Left colon (tissue), 2 donors: ENCODE data around the gene RTL1. TPM values are rescaled to one million over a fixed set of nuclear protein-coding genes. Genes with fewer than 3 reads are reported as not detected.

Source experiments
- ATAC-seq: fragments of 200-7000 bp; cut with Tn5 transposase; one replicate; pipeline ENCODE4 v1.9.1; 2020; ENCODE audit warnings: mild to moderate bottlenecking, moderate library complexity
- DNase-seq, 2 donors: peaks; one replicate each; pipeline ENCODE4 v3.0.0-alpha.2; 2020
- intact Hi-C, 2 donors: fragments of 100-400 bp; cut with DNase I in 1 of 2; cut with micrococcal nuclease in 1 of 2; formaldehyde crosslinking; loops; one replicate each; pipeline versions ENCODE4 v1.11.2 to v1.14.0; 2022; cut with DNase I, micrococcal nuclease
- long read RNA-seq: library from polyadenylated mRNA; unstranded; transcript quantifications from one replicate; pipeline ENCODE4 v2.0.0, GENCODE V29; 2021
- total RNA-seq, 2 donors: library from RNA; stranded (reverse); fragmentation: NEBNext Ultra II Directional; extraction: Animal tissue kit (Norgen Biotek cat#: 25700); gene quantifications; one replicate each; pipeline ENCODE4 v1.2.1, GENCODE V29; 2021
- donor health status: DM: no; HTN: no; CAD: no.
- donor health status: DM: yes; HTN: yes; CAD: no.

The RTL1 gene
- total RNA-seq, result not detected
- long read RNA-seq, result 0 reads

- DNase-seq, result no peak
These were observed at the start of gene RTL1 for GRCh38 chr14:100903672-100904185. TSS of gene RTL1 (minus strand) at chr14:100903722. CDS start at chr14:100884788, 18,934 bp downstream.

GRCh38 chr14:100950024-100950423 is 46.5 kb upstream of the RTL1 start:
- ATAC-seq, result no peak
- no peak for DNase-seq
- intact Hi-C loops, result no loop called here

More at GRCh38 chr14:100903672-100904185, at the start of gene RTL1:
- intact Hi-C loops, result no loop called here
- ATAC-seq, result no peak

DNA sequence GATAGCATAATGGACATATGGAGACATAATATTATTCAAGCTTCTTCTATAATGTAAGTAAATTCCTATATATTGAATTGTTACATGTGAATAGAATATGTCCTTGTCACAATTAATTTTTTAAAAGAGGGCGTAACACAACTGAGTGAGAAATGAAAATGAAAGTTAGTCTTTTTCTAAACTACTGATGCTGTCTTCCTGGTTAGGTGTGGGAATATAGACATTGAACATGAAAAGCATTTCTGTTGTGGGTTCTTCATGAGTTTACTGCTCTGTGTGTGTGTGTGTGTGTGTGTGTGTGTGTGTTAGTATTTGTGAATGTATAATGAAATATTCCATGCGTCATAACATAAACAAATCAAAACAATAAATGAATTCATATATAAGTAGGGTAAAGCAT is 40.5 kb upstream of the RTL1 start:
- DNase-seq, result no peak
- ATAC-seq, result no peak
- intact Hi-C loops, result no loop called here

DNA sequence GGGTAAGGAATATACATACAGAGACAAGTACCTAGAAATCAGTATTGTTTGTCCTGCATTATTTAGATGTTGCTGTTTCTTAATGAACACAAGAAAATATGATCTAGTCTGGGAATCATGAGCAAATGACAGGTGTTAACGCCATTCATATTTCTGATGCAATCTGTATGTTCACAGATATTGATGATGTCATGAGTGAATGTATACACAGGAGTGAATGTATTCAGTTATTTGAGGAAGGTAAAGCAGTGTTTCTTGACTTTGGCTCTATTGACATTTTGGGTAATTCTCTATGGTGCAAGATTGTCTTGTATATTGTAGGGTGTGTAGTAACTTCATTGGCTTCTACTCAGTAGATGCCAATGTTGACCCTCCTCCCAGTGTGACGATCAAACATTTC is 26.7 kb upstream of the RTL1 start:
- DNase-seq (no peak), ATAC-seq (no peak)
- intact Hi-C loops, result no loop called here

DNA sequence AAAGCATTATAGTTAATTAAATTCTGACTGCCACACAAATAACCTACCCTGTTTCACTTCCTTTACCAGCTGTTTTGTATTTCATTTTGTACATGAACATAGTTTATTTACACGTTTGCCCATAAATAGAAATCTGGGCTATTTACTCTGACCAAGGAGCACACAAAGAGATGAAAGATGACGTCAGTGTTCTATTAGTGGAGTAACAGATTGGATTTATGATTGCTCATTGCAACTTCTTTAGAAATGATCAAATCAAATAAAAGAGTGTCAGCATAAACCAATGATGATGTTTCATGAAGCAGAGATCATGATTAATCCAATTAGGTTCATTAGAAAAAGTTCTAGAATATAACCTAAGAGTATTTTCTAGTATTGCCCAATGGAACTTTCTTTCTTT is 12.0 kb upstream of the RTL1 start:
- ATAC-seq (no peak), DNase-seq (no peak)
- intact Hi-C loops, result no loop called here

- ATAC-seq, result no peak
- no peak for DNase-seq
- intact Hi-C loops, result no loop called here
These were observed 11.1 kb upstream of the RTL1 start for GRCh38 chr14:100914597-100915021.

- ATAC-seq (no peak), DNase-seq (no peak)
- intact Hi-C loops, result no loop called here
These were observed 8.3 kb upstream of the RTL1 start for GRCh38 chr14:100911665-100912316.

- intact Hi-C loops, result no loop called here
- DNase-seq (no peak), ATAC-seq (no peak)
These were observed 7.6 kb upstream of the RTL1 start for GRCh38 chr14:100910888-100911664.

GRCh38 chr14:100909439-100909838 is 5.9 kb upstream of the RTL1 start:
- no peak for DNase-seq
- ATAC-seq, result no peak
- intact Hi-C loops, result no loop called here

DNA sequence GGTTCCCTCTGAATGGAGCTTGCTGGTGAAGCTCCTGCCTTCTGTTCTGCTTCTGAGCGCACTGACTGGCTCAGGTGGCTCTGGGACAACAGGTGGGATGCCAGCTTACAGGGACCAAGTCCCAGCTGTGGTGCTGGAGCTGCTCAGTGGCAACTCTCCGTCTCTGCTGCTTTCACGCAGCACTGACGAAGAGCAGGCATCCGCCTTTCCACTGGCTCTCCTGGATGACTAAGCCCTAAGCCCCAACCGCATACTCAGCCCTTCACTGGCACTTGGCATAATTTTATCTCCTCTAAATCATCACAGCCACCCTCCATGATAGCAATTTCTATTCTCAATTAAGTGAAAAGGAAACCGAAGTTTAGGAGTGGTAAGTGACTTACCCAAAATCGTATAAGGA is 3.7 kb upstream of the RTL1 start:
- DNase-seq (no peak), ATAC-seq (no peak)
- intact Hi-C loops, result no loop called here

GRCh38 chr14:100906420-100906819 is 2.9 kb upstream of the RTL1 start:
- DNase-seq (no peak), ATAC-seq (no peak)
- intact Hi-C loops, result no loop called here

- no peak for DNase-seq
- intact Hi-C loops, result no loop called here
- ATAC-seq, result no peak
These were observed 1.6 kb upstream of the RTL1 start for GRCh38 chr14:100905166-100905565.

- DNase-seq (no peak), ATAC-seq (no peak)
- intact Hi-C loops, result no loop called here
These were observed 975 bp upstream of the RTL1 start for GRCh38 chr14:100904307-100905087.

- intact Hi-C loops, result no loop called here
- ATAC-seq (no peak), DNase-seq (no peak)
These were observed 421 bp downstream of the RTL1 start for GRCh38 chr14:100903134-100903468.

DNA sequence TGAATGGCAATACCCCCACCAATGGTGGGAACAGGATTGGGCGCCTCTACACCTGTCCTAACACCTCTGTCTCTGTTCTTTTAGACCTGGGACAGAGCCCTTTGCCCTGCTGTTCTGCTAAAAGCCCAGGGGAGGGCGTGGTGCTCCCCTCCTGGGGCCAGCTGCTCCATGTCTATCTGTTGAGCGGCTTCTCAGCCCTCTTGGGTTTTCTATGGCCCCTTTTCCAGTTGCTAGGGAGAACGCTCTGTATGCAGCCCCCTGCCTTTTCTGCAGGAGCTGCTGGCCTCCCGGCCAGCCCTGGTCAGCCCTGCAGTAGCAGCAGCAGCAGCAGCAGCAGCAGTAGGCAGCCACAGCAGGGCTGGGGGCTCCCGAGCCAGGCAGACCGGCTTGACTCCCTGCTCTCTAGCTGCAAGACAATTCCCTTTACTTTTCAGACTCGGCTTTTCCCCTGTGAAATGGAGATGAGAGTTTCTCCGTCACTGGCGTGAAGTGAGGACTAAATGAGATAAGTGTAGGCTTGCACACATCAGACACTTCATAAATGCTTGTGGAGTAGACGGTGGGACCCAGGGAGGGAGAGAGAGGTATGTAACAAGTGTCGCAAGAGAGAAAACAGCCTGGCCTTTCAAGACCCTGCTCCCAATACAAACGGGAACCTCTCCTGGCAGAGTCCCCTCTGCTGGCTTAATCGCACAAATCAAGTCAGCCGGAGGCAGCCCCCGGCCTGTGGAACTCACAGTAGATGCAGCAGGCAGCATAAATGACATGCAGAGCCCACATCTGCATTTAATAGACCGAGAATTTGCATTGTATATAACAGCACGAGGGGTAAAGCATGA is 1.0 kb downstream of the RTL1 start:
- ATAC-seq (no peak), DNase-seq (no peak)
- intact Hi-C loops, result no loop called here

GRCh38 chr14:100901391-100902183 is 1.9 kb downstream of the RTL1 start:
- no peak for DNase-seq
- no peak for ATAC-seq
- intact Hi-C loops, result no loop called here

DNA sequence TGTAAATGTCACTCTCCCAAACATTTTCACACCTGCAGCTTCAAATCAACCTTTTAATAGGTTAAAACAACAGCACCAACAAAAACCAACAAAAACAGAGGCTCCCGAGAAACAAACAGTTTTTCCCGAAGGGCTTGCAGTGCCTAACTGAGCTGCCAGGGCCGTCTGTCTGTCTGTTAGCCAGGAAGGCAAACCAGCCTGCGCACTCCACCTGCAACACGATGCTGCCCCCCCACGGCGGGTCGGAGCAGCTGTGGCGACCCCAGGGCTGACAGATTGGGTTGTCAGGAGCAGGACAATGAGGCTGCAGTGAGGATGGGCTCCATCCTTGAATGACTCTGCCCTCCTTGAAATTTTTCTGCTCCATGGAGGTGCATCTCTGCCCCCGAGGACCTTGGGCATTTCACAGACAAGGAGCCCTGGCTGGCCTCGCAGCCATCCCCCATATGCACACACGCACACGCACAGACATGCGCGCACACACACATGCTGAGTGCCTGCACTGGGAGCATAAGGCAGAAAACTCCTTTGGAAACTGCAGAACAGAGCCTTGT is 2.6 kb downstream of the RTL1 start:
- DNase-seq (peak in 1 of 2 donors; percentile 50), ATAC-seq (peak; percentile 81)
- intact Hi-C loops, result no loop called here
